H9 (cell line): Measurements from ENCODE around the gene TXLNG. TPM values are rescaled to one million over a fixed set of nuclear protein-coding genes. Genes with fewer than 3 reads are reported as not detected.

ENCODE experiments used
- DNase-seq: peaks from one replicate; pipeline ENCODE4 v3.0.0-alpha.2; 2017
- H2AFZ ChIP-seq: one replicate; pipeline ENCODE4 v1.6.1; 2013; ENCODE audit warnings: mild to moderate bottlenecking, low read length, control low read depth, moderate library complexity
- H2AK5ac ChIP-seq: 2 replicates; pipeline ENCODE4 v1.6.1; 2013; ENCODE audit warnings: low read length, control low read depth, mixed read lengths; ENCODE audit not compliant: insufficient read length
- H2BK120ac ChIP-seq: one replicate; pipeline ENCODE4 v1.6.1; 2013; ENCODE audit warnings: low read depth, mild to moderate bottlenecking, low read length, control low read depth, inconsistent platforms; ENCODE audit not compliant: poor library complexity, severe bottlenecking
- H2BK12ac ChIP-seq: 2 replicates; pipeline ENCODE4 v1.6.1; 2013; ENCODE audit warnings: low read length, control low read depth, mixed read lengths, low read depth; ENCODE audit not compliant: insufficient read length
- H2BK15ac ChIP-seq: 2 replicates; pipeline ENCODE4 v1.6.1; 2013; ENCODE audit warnings: low read depth, low read length, control low read depth
- H2BK20ac ChIP-seq: one replicate; pipeline ENCODE4 v1.6.1; 2013; ENCODE audit warnings: low read depth, mild to moderate bottlenecking, low read length, control low read depth, inconsistent platforms; ENCODE audit not compliant: poor library complexity, severe bottlenecking
- H2BK5ac ChIP-seq: 2 replicates; pipeline ENCODE4 v1.6.1; 2013; ENCODE audit warnings: low read length, control low read depth, mixed read lengths; ENCODE audit not compliant: insufficient read length
- H3K14ac ChIP-seq: 2 replicates; pipeline ENCODE4 v1.6.1; 2013; ENCODE audit warnings: low read length, control low read depth; ENCODE audit not compliant: insufficient read depth
- H3K18ac ChIP-seq: 2 replicates; pipeline ENCODE4 v1.6.1; 2013; ENCODE audit warnings: low read depth, mild to moderate bottlenecking, mixed read lengths, low read length, control low read depth; ENCODE audit not compliant: insufficient read length
- H3K23ac ChIP-seq: 2 replicates; pipeline ENCODE4 v1.6.1; 2013; ENCODE audit warnings: low read length, control low read depth, mixed read lengths, low read depth; ENCODE audit not compliant: insufficient read length
- H3K23me2 ChIP-seq: 2 replicates; pipeline ENCODE4 v1.6.1; 2013; ENCODE audit warnings: low read depth, mild to moderate bottlenecking, mixed read lengths, low read length, control low read depth; ENCODE audit not compliant: insufficient read length, poor library complexity, severe bottlenecking
- H3K27ac ChIP-seq: 2 replicates; pipeline ENCODE4 v1.5.1; 2013; ENCODE audit warnings: low read length, control low read depth, mixed read lengths, low read depth; ENCODE audit not compliant: insufficient read length
- H3K27me3 ChIP-seq: 2 replicates; pipeline ENCODE4 v1.6.1; 2013; ENCODE audit warnings: low read length, control low read depth, inconsistent platforms; ENCODE audit not compliant: insufficient read depth
- H3K4ac ChIP-seq: 2 replicates; pipeline ENCODE4 v1.6.1; 2013; ENCODE audit warnings: low read depth, mild to moderate bottlenecking, control low read depth, inconsistent platforms, low read length, moderate library complexity
- H3K4me1 ChIP-seq: 2 replicates; pipeline ENCODE4 v1.6.1; 2013; ENCODE audit warnings: low read length, control low read depth, inconsistent platforms; ENCODE audit not compliant: insufficient read depth
- H3K4me2 ChIP-seq: 2 replicates; pipeline ENCODE4 v1.6.1; 2013; ENCODE audit warnings: low read length, control low read depth, mixed read lengths; ENCODE audit not compliant: insufficient read length, insufficient read depth
- H3K56ac ChIP-seq: 2 replicates; pipeline ENCODE4 v1.6.1; 2013; ENCODE audit warnings: low read depth, mild to moderate bottlenecking, mixed read lengths, low read length, control low read depth; ENCODE audit not compliant: insufficient read length
- H3K79me1 ChIP-seq: 2 replicates; pipeline ENCODE4 v1.6.1; 2013; ENCODE audit warnings: low read depth, mild to moderate bottlenecking, moderate library complexity, low read length, control low read depth, inconsistent platforms; ENCODE audit not compliant: insufficient read depth, poor library complexity, severe bottlenecking
- H3K79me2 ChIP-seq: 2 replicates; pipeline ENCODE4 v1.6.1; 2013; ENCODE audit warnings: low read length, control low read depth, inconsistent platforms; ENCODE audit not compliant: insufficient read depth
- H3K9ac ChIP-seq: 2 replicates; pipeline ENCODE4 v1.6.1; 2013; ENCODE audit warnings: low read length, control low read depth, mixed read lengths; ENCODE audit not compliant: insufficient read length; ENCODE audit errors: extremely low read depth
- H3K9me3 ChIP-seq: one replicate; pipeline ENCODE4 v1.6.1; 2013; ENCODE audit warnings: low read depth, low read length, inconsistent platforms; ENCODE audit not compliant: control insufficient read depth
- H3T11ph ChIP-seq: one replicate; pipeline ENCODE4 v1.6.1; 2013; ENCODE audit warnings: mild to moderate bottlenecking, low read length, control low read depth, inconsistent platforms
- H4K20me1 ChIP-seq: one replicate; pipeline ENCODE4 v1.6.1; 2013; ENCODE audit not compliant: control insufficient read depth, insufficient read length, insufficient read depth
- H4K5ac ChIP-seq: 2 replicates; pipeline ENCODE4 v1.6.1; 2013; ENCODE audit warnings: low read depth, mild to moderate bottlenecking, mixed read lengths, low read length, control low read depth; ENCODE audit not compliant: insufficient read length
- H4K8ac ChIP-seq: replicated peaks from 2 replicates; pipeline ENCODE4 v1.6.1; 2013; ENCODE audit warnings: low read length, control low read depth, mixed read lengths, low read depth; ENCODE audit not compliant: insufficient read length
- H4K91ac ChIP-seq: 2 replicates; pipeline ENCODE4 v1.6.1; 2013; ENCODE audit warnings: low read depth, mild to moderate bottlenecking, moderate library complexity, mixed read lengths, low read length, control low read depth; ENCODE audit not compliant: insufficient read length
- H3K27ac Mint-ChIP-seq, 3 experiments: 2 replicates in 2 of 3; 3 replicates in 1 of 3; pipeline ENCODE4 v1.8.0; 2020 to 2021; ENCODE audit warnings: mixed read lengths in 3 of 3, mild to moderate bottlenecking in 1 of 3, moderate library complexity in 1 of 3
- H3K27me3 Mint-ChIP-seq: 2 replicates; pipeline ENCODE4 v1.8.0; 2021; ENCODE audit warnings: low read depth, mild to moderate bottlenecking, moderate library complexity, mixed read lengths
- H3K36me3 Mint-ChIP-seq, 3 experiments: 2 replicates in 2 of 3; 3 replicates in 1 of 3; pipeline ENCODE4 v1.8.0; 2020 to 2021; ENCODE audit warnings: low read depth in 3 of 3, mixed read lengths in 3 of 3; ENCODE audit not compliant: insufficient read depth in 1 of 3
- H3K4me1 Mint-ChIP-seq, 2 experiments: 2 replicates each; pipeline ENCODE4 v1.8.0; 2020; ENCODE audit warnings: mixed read lengths in 2 of 2
- H3K4me3 Mint-ChIP-seq, 2 experiments: 2 replicates in 1 of 2; 3 replicates in 1 of 2; pipeline ENCODE4 v1.8.0; 2020 to 2021; ENCODE audit warnings: mild to moderate bottlenecking in 2 of 2, mixed read lengths in 2 of 2, moderate library complexity in 1 of 2
- H3K9me3 Mint-ChIP-seq, 2 experiments: 2 replicates in 1 of 2; 3 replicates in 1 of 2; pipeline ENCODE4 v1.8.0; 2020; ENCODE audit warnings: mild to moderate bottlenecking in 2 of 2, mixed read lengths in 2 of 2, moderate library complexity in 1 of 2
- CTCF ChIP-seq: fragments of 200-600 bp; sonication (generic); conservative IDR thresholded peaks from 3 replicates; pipeline ENCODE4 v1.8.0; 2021; ENCODE audit warnings: antibody characterized with exemption, mild to moderate bottlenecking
- WGBS: extraction: QIAGEN DNeasy Blood & Tissue Kit; methylation state at CpG from one replicate; pipeline ENCODE4 v1.1.7; 2013; ENCODE audit warnings: missing lambda C conversion rate, low lambda C conversion rate, mixed read lengths; ENCODE audit not compliant: insufficient read length; ENCODE audit errors: extremely low coverage; 5-methylcytosine and 5-hydroxymethylcytosine counted together
- total RNA-seq: library from RNA; stranded (reverse); gene quantifications from 2 replicates; pipeline ENCODE4 v1.2.1, GENCODE V29; 2021

TXLNG gene
- total RNA-seq, 1 experiment from 2014 or later = 90.7 TPM

DNA sequence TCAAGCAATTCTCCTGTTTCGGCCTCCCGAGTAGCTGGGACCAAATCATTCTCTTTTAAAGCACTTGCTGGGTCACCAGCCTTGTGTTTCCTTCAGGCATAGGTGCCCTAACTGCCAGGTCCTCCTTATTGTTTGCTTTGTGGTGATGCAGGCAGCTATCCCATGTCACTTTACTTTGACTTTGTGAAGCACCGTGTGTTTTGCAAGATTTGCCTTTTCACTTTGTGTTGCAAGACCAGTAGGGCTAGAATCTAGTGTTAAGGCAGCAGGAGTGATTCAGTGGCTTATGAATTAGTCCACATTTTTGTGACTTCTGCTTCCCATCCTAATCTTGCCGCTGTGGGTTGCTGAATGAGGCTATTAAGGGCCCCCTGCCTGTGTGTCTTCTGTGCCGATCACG is 46.7 kb upstream of the TXLNG start:
- Histone ChIP-seq H3K4me2 (no peak overlapping the region), H3K18ac (no peak overlapping the region), H3K79me1 (no peaks in the 10 kb centered on the region), H3K14ac (no peak overlapping the region; the same call in 1 of the 2 replicates), H2BK12ac (no peak overlapping the region), H3K27me3 (no peaks in the 10 kb centered on the region), H2BK20ac (no peak overlapping the region), H4K8ac (no peak overlapping the region), H3K27ac (no peak overlapping the region), H2BK120ac (no peak overlapping the region), H3K9ac (no peak overlapping the region), H3K4ac (no peak overlapping the region), H2BK5ac (peak overlapping the region; percentile 6), H3K23me2 (no peaks in the 10 kb centered on the region), H4K91ac (no peak overlapping the region), H3T11ph (no peak overlapping the region), H2AFZ (no peak overlapping the region), H3K9me3 (no peaks in the 10 kb centered on the region), H2AK5ac (no peak overlapping the region), H3K23ac (no peak overlapping the region), H4K5ac (no peak overlapping the region), H3K79me2 (no peaks in the 10 kb centered on the region), H4K20me1 (no peaks in the 10 kb centered on the region), H3K4me1 (no peaks in the 10 kb centered on the region), H3K56ac (no peak overlapping the region), H2BK15ac (no peak overlapping the region)
- peak overlapping the region in 2 of 3 experiments; percentile 32 to 34; a peak in 3 of 7 replicates for H3K27ac Mint-ChIP-seq
- TF ChIP-seq CTCF = no peak
- no peaks in the 10 kb centered on the region for H3K9me3 Mint-ChIP-seq
- H3K4me3 Mint-ChIP-seq = no peak overlapping the region
- WGBS = no CpG with 5 or more reads among the region's 6 CpGs
- peaks cover 3 to 9% of the 10 kb centered on the region in 2 experiments; a peak in 3 of 4 replicates for H3K4me1 Mint-ChIP-seq
- no peaks in the 10 kb centered on the region for H3K27me3 Mint-ChIP-seq
- DNase-seq = no peak
- peaks cover 47 to 93% (median 81%) of the 10 kb centered on the region in 3 experiments for H3K36me3 Mint-ChIP-seq
